GF-D8 (cell line): Measurements from ENCODE around the gene SF3A1.

Source experiments
- DNase-seq: peaks from one replicate; lab custom pipeline; 2025; lab: John Stamatoyannopoulos, UW

SF3A1 gene

DNA sequence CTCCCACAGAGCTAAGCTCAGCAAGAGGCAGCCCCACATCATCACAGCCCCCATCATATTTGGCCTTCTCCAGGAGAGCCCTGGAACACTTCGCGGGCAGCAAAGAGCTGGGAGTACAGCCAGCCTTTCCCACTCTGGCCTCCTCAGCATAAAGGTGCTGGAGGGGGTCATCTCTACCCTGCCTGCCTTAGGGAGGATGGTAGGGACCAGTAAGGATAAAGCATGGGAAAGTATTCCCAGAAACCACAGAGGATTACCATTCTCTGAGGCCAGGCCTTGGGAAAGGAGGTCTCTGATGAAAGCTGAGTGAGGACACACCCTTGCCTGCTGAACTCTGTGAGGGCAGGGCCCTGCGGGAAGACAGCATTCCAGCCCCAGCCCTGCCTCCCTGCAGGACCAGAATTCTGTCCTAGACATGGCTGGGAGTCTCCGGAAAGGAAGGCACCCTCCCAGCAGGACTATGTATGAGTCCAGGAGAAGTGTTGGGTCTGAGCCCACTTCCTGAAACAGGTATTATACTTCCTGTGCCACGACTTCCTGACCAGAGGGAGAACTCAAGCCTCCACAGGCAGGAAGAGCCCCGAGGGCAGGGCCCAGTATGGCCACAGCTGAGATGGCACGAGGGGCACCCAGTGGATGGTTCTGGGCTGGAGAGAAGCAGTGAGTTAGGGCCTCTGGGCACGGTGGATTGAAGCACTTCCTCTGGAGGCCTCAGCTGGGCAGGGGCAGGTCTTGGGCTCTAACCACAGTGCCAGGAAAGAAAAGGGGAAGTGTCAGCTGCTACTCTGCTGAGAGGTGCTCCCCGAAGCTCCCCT is 54.5 kb downstream of the SF3A1 start:
- DNase-seq, result peak; percentile 89

- no peak for DNase-seq
Measured at GRCh38 chr22:30299322-30299721, 57.4 kb downstream of the SF3A1 start.

GRCh38 chr22:30297991-30298701 is 58.5 kb downstream of the SF3A1 start:
- no peak for DNase-seq

DNA sequence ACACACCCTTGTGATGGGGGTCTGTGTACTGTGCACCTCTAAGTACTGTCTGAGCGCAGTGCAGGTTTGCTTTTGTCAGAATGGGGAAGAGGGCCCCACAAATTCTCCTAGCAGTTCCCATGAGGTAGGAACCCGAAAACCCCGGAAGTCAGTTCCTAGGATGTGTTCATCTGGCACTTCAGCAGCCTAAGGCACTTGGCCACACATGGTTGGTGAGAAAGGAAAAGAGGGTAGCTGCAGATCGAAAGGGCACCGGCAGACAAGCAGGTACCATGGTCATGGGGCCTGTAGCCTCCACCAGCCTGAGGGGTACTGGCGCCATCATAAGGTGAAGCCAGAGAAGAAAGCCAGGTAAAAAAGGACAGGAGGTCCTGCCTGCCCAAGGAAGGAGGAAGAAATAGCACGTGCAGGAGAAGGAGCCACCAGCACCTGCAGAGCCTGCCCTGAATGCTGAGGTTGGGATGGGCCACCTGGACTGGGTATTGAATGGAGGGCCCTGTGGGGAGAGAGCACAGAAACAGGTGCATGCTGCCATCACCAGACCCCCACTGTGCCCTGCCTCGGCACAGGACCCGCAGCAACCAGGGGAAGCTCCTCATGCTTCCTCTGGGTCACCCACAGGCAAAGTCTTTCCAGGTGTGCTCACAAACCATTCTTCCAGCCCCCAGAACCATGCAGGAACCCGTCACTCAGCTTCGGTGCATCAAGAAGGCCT is 59.3 kb downstream of the SF3A1 start:
- DNase-seq, result no peak

DNA sequence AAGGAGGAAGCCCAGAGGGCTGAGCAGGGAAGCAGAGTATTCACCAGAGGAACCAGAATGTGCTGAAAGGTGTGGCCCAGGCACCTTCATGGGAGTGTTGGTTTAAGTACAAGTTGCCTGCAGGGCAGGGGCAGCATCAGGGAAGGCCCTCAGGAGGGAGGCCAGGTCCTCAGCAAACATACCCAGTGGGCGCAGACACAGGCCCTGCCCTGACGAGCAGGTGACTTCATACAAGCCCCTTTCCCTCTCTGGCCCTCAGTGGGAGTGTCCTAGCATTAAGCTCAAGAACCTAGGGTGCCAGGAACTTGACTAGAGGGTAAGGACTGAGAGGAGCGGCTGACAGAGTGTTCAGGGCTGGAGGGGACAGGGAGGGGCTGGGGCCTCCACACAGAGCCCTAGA is 59.9 kb downstream of the SF3A1 start:
- DNase-seq, result no peak

DNA sequence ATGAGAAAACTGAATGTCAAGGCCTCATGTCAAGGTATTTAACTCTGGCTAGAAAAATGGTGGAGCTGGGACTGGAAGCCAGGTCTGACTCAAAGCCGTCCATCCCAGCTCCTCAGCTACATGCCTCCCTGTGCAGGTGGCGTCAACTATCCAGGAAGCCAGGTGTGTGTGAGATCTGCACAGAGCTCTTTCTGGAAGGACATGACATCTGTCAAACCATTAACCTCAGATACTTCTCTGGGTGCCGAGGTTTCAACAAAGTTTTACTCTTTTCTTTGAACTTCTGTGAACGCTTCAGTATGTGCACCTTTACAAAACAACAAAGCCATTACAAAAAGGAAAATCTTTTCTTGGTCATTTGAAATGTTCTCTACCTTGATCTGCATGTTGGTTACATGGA is 60.4 kb downstream of the SF3A1 start:
- DNase-seq, result no peak

- no peak for DNase-seq
Measured at GRCh38 chr22:30295576-30295975, 61.1 kb downstream of the SF3A1 start.

DNA sequence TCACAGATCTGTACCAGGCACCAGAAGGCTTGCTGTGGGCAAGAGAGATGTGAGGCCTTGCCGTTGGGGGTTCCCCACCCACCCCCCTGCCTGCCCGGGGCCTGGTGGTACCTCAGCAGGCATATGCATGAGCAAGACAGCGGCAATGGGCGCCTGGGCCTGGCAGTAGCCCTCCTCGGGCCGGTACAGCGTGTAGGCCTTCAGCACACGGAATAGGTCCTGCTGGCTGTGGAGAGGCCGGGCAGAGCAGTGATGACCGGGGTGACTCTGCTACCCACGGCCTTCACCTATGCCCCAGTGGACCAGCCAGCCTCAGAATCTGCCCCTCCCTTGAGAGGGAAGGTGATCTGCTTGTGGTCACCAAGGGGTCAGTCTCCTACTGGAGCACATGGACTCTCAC is 61.9 kb downstream of the SF3A1 start:
- no peak for DNase-seq

- DNase-seq, result no peak
Measured at GRCh38 chr22:30294066-30294465, 62.6 kb downstream of the SF3A1 start.

- DNase-seq, result no peak
Measured at GRCh38 chr22:30293026-30293425, 63.7 kb downstream of the SF3A1 start.

DNA sequence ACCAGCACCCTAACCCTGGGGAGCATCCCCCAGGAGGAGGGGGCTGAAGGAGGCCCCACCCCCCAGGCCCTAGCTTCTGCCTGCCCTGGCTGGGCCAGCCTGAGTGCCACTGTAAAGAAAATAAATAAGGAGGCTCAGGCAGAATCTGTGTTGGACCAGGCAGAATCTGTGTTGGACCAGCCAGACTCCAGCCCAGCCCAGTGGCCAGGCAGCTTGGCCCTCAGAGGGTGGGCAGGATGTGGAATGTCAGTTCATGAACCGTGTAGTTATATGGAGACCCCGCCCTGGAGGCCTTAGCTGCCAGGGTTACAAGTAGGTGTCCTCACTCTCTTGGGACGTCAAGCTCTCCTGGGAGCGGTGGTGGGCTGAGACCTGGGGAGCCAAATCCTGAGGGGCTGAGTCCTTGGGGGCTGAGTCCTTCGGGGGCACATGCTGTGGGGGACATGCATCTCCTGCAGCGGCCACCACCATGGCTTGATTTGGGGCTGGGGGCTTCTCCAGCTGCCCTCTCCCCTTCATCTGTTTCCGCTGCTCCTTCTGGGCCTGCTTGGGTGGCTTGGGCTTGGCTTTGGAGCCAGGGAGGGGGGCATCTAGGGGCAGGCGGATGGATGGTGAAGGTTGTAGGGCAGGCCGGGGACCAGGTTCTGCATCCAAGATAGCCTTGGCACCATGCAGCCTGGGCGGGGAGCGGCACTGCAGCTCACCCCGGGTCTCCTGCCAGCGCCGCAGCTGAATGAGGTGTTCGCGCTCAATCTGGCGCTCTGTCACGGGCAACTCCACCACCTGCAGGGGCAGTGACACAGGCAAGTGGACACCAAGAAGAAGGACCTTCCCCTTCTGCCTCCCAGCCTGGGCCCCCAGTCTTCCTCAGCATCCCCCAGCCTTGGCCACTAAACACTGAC is 64.4 kb downstream of the SF3A1 start:
- no peak for DNase-seq

- DNase-seq, result no peak
Measured at GRCh38 chr22:30291058-30291892, 65.4 kb downstream of the SF3A1 start.

GRCh38 chr22:30290342-30291057 is 66.2 kb downstream of the SF3A1 start:
- no peak for DNase-seq

GRCh38 chr22:30289980-30290313 is 66.7 kb downstream of the SF3A1 start:
- DNase-seq, result no peak

GRCh38 chr22:30289141-30289979 is 67.3 kb downstream of the SF3A1 start, which contains the start of gene CASTOR1:
Gene CASTOR1 (minus strand): TSS chr22:30289505. CDS start chr22:30289497, 8 bp downstream.
- DNase-seq, result peak; percentile 85

DNA sequence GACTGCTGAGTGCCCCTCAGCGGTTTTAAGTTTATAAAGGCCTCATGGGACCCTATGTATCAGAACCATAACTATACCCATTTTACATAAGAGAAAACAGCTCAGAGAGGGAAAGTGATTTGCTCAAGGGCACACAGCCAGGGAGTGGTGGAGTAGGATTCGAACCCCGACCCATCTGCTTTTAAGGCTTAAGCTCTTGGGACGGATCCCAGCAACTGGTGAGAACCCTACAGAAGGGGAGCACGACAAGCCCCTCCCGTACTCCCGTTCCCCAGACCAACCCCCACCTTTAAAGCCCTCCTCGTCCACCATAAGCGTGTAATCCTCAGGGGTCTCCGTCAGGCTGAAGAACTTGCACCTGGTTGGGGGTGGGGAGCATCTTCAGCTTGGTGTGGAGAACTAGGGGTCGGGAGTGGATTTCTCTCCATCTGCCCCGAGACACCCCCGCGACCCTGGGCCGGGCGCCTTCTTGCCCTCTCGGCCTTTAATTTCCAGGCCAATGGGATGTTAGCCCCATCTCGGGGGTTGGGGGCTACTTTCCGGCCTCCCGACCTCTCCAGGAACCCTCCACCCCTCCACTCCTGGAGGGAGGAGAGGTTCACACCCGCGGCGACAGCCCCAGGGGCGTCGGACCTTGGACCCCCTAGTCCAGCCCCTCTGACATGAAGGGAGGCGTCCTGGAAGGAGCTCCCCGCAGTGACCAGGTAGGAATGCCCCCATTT is 68.1 kb downstream of the SF3A1 start:
- DNase-seq, result no peak

- DNase-seq, result peak; percentile 73
Measured at GRCh38 chr22:30287648-30288418, 68.9 kb downstream of the SF3A1 start.
